Mesenteric fat pad (tissue), 1 donor: ENCODE data around the gene FAM72A. TPM values are rescaled to one million over a fixed set of nuclear protein-coding genes. Genes with fewer than 3 reads are reported as not detected.
"Not testable (repeated sequence)": the region's sequence is repeated elsewhere in the genome, so short reads cannot be mapped to it uniquely, and the experiment has no call there.

ENCODE experiments used
- DNase-seq: peaks from one replicate; pipeline ENCODE4 v3.0.0-alpha.2; 2020; ENCODE audit warnings: low spot score
- total RNA-seq: library from RNA; stranded (reverse); fragmentation: NEBNext Ultra II Directional; extraction: Animal tissue kit (Norgen Biotek cat#: 25700); gene quantifications from one replicate; pipeline ENCODE4 v1.2.1, GENCODE V29; 2021
- donor health status: DM: yes; HTN: yes; CAD: no.

The FAM72A gene
- total RNA-seq, 1 donor from 2014 or later: 6.2 TPM

GRCh38 chr1:206215600-206216392, 13.2 kb upstream of the FAM72A start:
- not testable (repeated sequence) for DNase-seq

- not testable (repeated sequence) for DNase-seq
These were observed 8.2 kb upstream of the FAM72A start for GRCh38 chr1:206210802-206211201.

GRCh38 chr1:206205569-206205968, 2.9 kb upstream of the FAM72A start:
- DNase-seq: not testable (repeated sequence)

DNA sequence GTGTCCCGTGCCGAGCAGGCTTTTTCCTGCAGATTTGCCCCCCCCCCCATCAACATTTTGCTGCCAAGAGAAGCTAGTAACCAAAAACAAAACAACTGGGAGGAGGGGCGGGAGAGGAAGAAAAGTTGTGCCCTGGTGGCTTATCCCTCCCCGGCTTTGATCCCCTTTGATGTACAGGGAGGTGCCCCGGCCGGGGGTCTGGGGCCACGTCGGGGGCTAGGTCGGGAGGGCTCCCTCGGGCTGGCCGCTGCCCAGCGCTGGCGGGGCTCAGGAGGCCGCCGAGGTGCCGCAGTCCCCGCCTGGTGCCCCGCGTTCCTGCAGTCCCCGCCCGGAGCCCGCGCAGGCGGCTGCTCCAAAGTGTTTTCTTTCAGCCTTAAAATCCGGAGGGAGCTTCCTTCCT, 2.2 kb upstream of the FAM72A start:
- not testable (repeated sequence) for DNase-seq

DNA sequence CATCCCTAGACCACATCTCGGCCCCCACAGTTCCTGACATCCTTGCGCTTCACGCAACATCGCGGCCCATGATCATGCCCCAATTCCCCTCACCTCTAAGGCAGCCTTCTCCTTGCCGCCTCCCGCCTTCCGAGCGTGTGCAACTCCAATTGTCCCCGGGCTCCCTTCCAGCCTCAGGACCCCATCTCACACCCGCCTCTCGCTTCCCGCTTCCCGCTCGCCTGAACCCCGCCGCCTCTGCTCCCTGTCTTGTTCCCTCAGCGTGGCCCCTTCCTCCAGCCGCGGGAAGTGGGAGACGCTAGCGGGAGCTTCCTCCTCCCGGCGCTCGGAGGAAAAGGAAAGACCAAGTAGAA, 1.5 kb upstream of the FAM72A start:
- DNase-seq: not testable (repeated sequence)

DNA sequence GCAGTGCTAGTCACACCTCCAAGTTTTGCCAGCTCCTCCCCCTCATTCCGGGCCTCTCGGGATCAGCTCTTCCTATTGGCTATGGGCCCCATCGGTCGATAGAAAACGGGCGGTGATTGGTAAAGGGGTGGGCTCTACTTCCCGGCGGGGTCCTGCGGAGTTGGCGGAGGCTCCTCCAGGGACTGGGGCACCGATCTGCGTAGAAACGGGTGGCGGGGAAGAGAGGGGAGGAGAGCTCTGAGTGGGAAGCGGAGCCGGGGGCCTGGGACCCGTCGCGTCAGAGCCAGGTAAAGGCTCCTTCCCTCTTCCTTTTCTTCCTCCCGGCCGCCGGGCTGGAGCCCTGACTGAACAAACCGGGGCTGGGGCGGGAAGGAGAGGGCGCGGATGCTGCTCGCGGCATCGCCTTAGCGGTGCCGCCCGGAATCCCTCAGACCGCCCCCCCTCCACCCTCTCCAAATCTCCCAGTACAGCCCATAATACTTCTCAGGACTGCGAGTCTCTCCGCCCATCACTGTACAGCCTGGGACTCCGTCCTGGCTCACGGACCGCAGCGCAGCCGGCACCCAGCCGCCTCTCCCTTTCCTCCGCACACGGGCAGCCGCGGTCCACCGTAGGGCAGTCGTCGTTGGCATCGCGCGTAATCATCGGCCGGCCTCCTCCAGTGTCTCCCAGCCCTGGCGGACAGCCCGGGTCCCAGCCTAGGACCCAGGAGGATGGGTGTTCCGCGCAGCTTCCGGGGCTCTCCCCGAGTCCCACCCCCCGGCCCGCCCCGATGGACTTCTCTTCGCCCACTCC, 922 bp upstream of the FAM72A start, which contains the start of gene SRGAP2:
SRGAP2 (plus strand) TSS at position 178 of the 795 bp plus-strand sequence. CDS start 2,430 bp downstream, outside the sequence.
- peak; percentile 89 for DNase-seq

DNA sequence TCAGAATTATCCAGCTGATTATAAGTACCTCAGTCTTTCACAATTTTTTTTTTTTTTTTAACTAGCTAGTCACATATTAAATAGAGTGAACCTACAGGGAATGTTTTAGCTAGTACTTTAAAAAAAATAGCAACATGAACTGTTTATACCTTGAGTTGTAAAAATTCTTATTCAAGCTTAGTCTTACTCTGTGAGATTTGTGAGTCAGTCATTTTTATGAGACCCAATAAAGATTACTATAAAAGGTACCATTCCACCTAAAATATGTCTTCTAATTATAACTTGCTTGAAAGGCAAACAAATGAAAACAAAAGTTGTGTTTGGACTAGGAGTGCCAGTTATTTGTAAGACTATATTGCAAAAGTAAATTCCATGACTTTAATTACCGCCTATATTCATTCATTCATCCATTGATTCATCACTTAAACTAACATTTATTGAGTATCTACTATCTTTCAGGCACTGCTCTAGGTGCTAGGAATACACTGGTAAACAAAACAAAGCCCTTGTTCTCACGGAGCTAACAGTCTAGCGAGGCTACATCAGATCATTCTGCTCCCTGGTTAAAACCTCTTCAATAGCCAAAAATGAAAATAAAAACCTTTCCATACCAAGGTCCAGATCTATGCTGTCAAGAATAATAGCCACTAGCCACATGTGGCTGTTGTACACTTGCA, 5.8 kb downstream of the FAM72A start:
- DNase-seq: not testable (repeated sequence)

GRCh38 chr1:206195182-206195581, 7.5 kb downstream of the FAM72A start:
- not testable (repeated sequence) for DNase-seq

- DNase-seq: not testable (repeated sequence)
These were observed 15.8 kb downstream of the FAM72A start for GRCh38 chr1:206186826-206187225.

GRCh38 chr1:206185778-206186177, 16.9 kb downstream of the FAM72A start:
- DNase-seq: not testable (repeated sequence)

GRCh38 chr1:206183788-206184187, 18.9 kb downstream of the FAM72A start:
- not testable (repeated sequence) for DNase-seq

DNA sequence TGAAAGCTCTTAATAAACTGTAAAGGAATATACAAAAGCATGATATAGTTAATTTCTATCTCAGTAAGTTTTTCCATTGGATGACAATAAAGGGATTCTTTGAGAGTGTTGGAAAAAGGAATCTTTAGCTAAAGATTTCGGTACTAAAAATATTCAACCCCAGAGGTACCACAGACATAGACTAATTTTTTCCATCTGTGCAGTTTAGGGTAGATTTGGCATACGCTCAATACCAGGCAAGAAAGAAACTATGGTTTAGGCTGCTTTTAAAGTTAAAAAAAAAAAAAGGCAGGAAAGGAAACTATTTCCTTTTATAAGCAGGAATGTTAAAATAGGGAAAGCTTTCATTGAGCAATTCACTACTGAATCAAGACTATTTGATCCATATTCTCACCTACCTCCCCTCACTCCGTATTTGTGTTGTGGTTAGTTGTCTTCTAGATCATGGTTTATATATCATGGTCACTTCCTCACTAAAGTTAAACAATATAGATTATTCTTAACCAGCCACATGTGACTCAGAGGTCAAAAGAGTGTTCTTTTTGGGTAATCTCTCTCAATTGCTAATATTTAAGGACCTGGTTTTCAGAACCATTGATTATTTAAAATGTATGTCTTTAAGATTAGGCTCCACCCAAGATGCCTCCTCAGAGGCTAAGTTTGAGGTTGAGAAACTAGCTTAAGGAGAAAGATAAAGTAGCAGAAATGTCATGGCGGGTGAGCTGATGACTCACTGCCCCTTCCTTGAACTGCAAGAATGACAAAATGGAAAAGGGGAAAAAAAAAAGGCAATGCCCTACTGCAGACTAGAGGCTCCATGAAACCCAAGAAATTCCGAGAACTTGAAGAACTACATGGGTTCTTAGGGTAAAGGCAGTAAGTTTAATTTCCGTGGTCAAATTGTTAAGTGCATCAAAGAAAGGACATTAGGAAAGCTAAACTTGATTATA, 20.0 kb downstream of the FAM72A start:
- DNase-seq: not testable (repeated sequence)

DNA sequence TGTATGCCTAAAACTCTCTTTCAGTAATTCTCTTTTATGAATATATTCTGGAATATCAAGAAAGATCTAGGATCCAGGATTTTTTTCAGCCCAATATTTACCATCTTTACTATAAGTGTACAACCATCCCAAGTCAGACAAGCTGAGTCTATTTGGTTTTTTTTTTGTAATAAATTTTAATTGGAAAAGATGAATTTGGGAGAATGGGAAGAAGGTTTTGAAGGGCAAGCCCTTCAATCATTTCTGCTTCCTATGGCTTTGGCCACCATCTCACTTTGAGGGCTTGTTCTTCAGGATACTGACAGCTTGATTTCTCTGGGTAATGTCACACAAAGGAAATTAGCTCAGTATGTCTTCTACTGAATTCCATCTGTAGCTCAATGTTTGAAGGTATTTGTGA, 23.0 kb downstream of the FAM72A start:
- DNase-seq: not testable (repeated sequence)

DNA sequence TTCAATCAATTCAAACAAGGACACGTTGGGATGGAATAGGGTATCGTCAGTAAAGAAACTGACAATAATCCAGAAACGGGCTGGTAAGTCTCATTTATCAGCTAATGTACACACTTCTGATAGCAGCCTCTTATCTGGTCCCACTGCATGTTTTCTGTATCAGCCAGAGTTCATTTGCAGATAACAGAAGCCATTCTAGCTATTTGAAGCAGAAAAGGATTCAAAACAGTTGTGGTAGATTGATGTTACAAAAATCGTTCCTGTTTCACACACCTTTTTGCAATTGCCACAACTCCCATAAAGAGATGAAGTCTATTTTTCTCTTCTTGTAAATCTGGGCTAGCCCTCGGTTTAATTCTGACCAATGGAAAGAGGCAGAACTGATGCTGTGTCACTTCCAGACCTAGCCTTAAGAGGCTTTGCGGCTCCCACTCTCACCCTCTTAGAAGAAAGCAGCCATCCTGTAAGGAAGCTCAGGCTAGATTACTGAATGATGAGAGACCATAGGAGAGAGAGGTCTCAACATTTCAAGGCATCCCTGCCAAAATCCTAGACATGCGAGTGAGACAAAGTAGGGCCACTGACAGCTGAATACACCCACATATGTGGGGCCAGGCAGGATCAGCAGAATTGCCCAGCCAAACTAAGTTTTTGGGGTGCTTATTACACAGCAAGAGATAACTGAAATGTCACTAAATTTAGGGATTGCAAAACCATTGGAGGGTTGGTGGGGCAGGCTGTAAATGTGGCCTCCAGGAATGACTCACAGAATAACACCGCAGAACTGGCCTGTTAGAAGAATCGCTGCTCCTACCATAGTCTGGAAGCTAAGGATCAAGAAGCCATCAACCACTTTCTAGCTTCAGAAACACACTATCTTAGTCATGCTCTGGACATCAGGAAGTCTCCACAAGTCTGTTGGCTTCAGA, 24.3 kb downstream of the FAM72A start:
- DNase-seq: not testable (repeated sequence)

- not testable (repeated sequence) for DNase-seq
These were observed 26.5 kb downstream of the FAM72A start for GRCh38 chr1:206176114-206176502.

GRCh38 chr1:206175459-206176113, 27.1 kb downstream of the FAM72A start:
- DNase-seq: not testable (repeated sequence)

DNA sequence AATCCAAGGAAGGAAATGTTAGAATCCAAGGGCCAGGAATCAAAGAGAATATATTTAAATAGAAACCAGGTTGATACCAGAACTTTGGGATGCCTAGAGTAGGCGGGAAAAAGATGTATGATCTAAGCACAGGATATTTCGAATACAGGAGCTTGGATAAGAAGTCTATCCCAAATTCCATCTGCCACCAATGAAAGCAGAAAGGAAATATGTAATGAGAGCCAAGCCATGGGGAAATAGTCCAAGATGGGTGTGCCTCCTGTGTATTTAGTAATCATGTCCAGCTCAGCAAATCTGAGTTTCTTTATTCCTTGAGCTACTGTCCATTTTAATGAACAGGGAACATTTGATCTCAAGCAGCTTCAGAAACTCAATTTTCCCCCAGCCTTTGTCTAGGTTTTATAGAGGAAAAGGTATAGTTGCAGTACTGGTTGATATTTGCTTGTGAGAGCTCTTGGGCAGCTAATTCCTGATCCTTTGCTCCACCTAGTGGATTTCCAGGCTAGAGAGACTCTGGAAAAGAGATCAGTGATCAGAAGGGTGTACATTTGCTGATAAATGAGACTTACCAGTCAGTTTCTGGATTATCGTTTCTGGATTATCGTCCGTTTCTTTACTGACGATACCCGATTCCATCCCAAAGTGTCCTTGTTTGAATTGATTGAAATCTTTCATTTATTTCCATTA, 28.3 kb downstream of the FAM72A start:
- DNase-seq: not testable (repeated sequence)

DNA sequence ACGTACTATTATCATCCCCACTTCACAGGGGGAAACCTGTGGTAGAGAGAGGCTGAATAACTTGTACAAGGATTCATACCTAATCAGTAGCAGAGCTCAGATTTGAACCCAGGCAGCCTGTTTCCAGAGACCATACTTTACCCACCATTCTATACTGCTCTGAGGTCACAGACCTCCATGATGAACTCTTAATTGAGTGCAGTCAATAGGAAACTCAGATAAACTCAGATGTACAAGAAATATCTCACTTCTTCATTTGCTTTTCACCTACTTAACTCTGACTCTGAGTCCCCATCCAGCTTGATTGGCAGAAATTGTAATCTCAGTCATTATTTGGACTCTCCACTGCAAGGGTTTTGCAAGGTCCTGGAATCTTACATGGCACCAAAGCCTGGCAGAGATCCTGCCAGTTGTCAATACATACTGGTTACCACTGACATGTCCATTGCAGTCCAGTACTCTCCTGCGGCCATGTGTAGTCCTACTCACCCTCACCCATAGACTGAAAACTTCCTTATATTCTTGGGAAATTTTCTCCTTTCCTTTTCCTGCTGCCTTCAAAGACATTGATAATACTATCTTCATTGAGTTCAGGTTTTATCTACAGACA, 29.4 kb downstream of the FAM72A start:
- DNase-seq: not testable (repeated sequence)
